ENCODE results near the gene GLIS2.

- TF ChIP-seq CTCF (IDR thresholded peaks at IDR 0.05 in 2 of 3, conservative IDR thresholded peaks at IDR 0.05 in 1 of 3; ENCODE audit: borderline replicate concordance in 1 of 3, insufficient read depth in 1 of 3, low read depth in 2 of 3, low read length in 2 of 3) (no peak), JUND (IDR thresholded peaks at IDR 0.05) (no peak), POLR2AphosphoS5 (IDR thresholded peaks at IDR 0.05; ENCODE audit: low read depth, low read length) (no peak), CBX3 (IDR thresholded peaks at IDR 0.05; ENCODE audit: low read depth) (no peak), EZH2 (IDR thresholded peaks at IDR 0.05) (no peak)
Observed at GRCh38 chr16:4293181-4293716, 22.6 kb upstream of the GLIS2 start.
